ENCODE measurements around the gene PSEN2. TPM values are rescaled to one million over a fixed set of nuclear protein-coding genes. Genes with fewer than 3 reads are reported as not detected.

PSEN2 gene
- 12.4 to 14.0 TPM (median 13.4 TPM) in 3 replicates for total RNA-seq

DNA sequence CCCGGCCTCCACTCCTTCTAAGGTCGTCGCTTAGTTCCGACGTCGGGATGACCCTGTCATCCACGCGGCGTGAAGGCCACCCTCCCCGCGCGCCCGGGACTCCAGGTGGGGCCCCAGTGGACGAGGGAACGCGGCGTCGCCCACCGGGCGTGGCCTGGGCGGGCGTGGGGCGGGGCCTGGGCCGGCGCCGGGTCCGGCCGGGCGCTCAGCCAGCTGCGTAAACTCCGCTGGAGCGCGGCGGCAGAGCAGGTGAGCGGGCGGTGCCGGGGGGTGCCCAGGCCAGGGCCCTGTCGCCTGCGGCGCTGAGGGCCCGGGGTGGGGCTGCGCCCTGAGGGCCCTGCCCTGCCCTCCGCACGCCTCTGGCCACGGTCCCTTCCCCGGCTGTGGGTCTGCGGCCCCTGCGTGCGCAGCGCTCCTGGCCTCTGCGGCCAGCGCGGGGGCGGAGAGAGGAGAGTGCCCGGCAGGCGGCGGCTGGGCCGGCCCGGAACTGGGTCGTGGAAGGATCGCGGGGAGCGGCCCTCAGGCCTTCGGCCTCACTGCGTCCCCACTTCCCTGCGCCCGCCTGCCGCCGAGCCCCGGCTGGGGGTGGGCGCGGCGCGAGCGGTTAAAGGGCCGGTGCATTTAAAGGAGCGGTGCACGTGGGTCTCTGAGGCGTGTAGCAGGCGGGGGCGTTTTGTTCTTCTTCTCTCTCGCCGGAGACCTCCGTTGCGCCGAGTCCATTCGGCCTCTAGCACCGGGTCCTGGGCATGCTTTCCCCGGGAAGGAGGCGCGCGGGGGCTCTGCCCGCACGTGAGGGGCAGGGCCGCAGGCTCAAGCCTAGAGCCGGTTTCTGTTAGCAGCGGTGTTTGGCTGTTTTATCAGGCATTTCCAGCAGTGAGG, at the start of gene PSEN2:
Gene PSEN2 (plus strand): TSS at position 216 of the 879 bp plus-strand sequence. CDS start 11,292 bp downstream, outside the sequence.
- peaks cover 8% of the 10 kb centered on the region for H3K9me3 Mint-ChIP-seq
- TF ChIP-seq, protein P1, sequence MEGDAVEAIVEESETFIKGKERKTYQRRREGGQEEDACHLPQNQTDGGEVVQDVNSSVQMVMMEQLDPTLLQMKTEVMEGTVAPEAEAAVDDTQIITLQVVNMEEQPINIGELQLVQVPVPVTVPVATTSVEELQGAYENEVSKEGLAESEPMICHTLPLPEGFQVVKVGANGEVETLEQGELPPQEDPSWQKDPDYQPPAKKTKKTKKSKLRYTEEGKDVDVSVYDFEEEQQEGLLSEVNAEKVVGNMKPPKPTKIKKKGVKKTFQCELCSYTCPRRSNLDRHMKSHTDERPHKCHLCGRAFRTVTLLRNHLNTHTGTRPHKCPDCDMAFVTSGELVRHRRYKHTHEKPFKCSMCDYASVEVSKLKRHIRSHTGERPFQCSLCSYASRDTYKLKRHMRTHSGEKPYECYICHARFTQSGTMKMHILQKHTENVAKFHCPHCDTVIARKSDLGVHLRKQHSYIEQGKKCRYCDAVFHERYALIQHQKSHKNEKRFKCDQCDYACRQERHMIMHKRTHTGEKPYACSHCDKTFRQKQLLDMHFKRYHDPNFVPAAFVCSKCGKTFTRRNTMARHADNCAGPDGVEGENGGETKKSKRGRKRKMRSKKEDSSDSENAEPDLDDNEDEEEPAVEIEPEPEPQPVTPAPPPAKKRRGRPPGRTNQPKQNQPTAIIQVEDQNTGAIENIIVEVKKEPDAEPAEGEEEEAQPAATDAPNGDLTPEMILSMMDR (IDR thresholded peaks at IDR 0.05; ENCODE audit: unreplicated experiment), result no peak
- no peaks in the 10 kb centered on the region for H3K36me3 Mint-ChIP-seq
- H3K27ac Mint-ChIP-seq, result no peak within 1 kb of the TSS
- H3K4me3 Mint-ChIP-seq, result peak within 1 kb of the TSS; percentile 79
- H3K4me1 Mint-ChIP-seq, result peaks cover 14% of the 10 kb centered on the region
- peaks cover 19% of the 10 kb centered on the region for H3K27me3 Mint-ChIP-seq (ENCODE audit: low read depth)
- peak; percentile 48 to 69 for DNase-seq (ENCODE audit: low spot score in 2 of 2, unreplicated experiment in 2 of 2)

DNA sequence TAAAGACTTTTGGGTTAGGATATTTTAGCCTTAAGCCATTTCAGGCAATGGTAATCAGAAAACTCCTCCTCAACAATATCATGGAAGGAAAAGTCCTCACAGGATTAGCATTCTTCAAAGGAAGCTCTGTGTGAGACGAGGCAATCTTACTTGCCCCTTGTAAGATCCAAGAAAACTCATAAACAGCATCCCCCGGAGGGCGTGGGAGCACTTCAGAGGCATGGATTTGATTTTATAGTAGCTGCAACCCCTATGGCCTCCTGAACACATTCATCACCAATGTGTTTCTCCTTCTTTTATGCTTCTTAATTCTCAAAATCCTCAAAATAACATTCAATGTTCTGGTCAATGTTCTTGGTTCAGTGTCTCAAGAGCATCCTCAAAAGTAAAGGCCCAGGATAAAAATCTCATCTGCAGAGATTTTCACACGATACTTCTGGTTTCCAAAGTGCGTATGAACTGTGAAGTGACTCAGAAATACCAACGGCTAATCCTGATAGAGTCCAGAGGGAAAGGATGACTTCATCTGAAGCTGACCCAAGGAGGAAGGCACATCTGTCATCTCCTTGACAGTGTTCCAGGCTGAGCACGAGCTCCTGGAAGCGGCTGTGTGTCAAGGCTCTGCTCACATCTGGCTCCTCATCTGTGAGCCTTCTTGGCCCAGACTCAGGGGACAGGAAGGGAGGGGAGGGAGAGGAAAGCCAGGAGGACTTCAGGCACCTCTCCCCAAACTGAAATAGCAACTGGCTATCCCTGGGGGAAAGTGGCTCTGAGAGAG, 49.3 kb upstream of the PSEN2 start:
- H3K4me1 Mint-ChIP-seq, result peaks cover 33% of the 10 kb centered on the region
- peak in 1 of 2 experiments; percentile 46 for DNase-seq (ENCODE audit: low spot score in 2 of 2, unreplicated experiment in 2 of 2)

DNA sequence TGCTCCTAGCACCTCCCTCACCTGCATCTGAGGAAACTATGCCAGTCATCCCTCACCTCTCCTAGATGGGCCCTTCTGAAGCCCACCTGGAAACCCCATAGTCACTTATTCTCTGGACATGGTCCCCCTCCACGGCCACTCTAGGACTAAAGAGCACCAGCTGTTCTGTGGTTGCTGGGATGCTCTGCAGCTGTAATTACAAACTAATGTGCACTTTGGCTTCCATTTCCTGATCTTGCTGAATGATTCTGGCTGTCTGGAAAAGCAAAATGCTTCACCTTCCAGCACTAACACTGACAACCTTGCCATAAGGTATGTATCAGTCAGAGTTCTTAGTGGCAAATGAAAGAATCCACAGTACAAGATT, 48.7 kb upstream of the PSEN2 start:
- H3K36me3 Mint-ChIP-seq, result no peaks in the 10 kb centered on the region
- TF ChIP-seq, protein P1 (IDR thresholded peaks at IDR 0.05; ENCODE audit: unreplicated experiment), result no peak
- DNase-seq (ENCODE audit: low spot score in 2 of 2, unreplicated experiment in 2 of 2), result no peak
- H3K4me3 Mint-ChIP-seq, result no peak overlapping the region
- peaks cover 4% of the 10 kb centered on the region for H3K9me3 Mint-ChIP-seq
- peak overlapping the region; percentile 44 for H3K27ac Mint-ChIP-seq
- H3K4me1 Mint-ChIP-seq, result peaks cover 27% of the 10 kb centered on the region
- H3K27me3 Mint-ChIP-seq (ENCODE audit: low read depth), result no peaks in the 10 kb centered on the region

More for the DNA sequence above, 49.3 kb upstream of the PSEN2 start:
- TF ChIP-seq, protein P1 (IDR thresholded peaks at IDR 0.05; ENCODE audit: unreplicated experiment), result no peak
- Mint-ChIP-seq H3K4me3 (no peak overlapping the region), H3K27me3 (ENCODE audit: low read depth) (no peaks in the 10 kb centered on the region), H3K27ac (peak overlapping the region; percentile 71), H3K36me3 (no peaks in the 10 kb centered on the region), H3K9me3 (peaks cover 4% of the 10 kb centered on the region)

DNA sequence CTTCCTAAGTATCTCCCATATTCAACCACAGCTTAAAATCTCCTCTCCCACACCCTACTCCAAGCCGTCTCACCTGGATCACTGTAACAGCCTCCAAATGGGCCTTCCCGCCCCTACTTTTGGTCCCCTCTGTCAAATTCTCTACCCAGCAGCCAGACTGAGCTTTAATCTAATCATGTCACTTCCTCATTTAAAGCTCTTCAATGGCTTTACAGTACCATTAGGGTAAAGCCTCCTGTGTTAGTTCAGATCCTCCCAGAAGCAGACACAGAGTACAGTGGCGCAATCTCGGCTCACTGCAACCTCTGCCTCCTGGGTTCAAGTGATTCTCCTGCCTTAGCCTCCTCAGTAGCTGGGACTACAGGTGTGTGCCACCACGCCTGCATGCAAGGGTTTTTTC, 46.8 kb upstream of the PSEN2 start:
- Mint-ChIP-seq H3K4me1 (peaks cover 35% of the 10 kb centered on the region), H3K36me3 (no peaks in the 10 kb centered on the region), H3K27me3 (ENCODE audit: low read depth) (no peaks in the 10 kb centered on the region), H3K4me3 (no peak overlapping the region), H3K27ac (no peak overlapping the region), H3K9me3 (no peaks in the 10 kb centered on the region)
- TF ChIP-seq, protein P1 (IDR thresholded peaks at IDR 0.05; ENCODE audit: unreplicated experiment), result no peak
- no peak for DNase-seq (ENCODE audit: low spot score in 2 of 2, unreplicated experiment in 2 of 2)

DNA sequence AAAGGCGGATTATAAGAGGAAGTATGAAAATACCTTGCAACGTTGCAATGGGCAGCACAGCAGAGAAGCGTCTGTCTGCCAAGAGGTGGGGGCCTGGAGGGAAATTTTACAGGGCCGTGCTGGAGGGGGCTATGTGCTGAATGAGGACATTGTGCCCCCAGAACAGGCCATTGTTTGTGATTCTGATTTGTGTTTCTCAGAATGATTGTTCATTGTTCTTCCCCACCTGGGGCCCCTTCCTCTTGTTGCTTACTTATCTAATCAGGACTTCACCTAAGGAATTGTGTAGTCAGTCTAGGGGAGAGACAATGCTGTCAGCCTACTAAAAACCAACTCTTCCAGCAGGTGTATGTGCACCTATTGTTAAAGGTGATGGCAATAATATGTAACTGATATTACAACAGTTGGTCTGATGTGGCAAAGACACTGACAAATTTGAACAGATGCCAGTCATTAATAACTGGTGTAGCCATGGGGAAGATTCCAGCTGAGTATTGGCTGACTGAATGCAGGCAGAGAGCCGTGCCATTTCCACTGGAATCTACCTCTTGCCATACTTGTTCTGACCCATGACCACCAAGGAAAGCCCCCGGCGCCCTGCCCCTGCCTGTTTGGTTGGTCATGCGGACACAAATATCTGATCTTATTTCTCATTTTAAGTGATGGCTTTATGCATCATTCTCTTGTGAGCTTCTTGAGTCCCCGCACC, 45.2 kb upstream of the PSEN2 start:
- H3K27me3 Mint-ChIP-seq (ENCODE audit: low read depth), result no peaks in the 10 kb centered on the region
- no peak for DNase-seq (ENCODE audit: low spot score in 2 of 2, unreplicated experiment in 2 of 2)
- no peaks in the 10 kb centered on the region for H3K36me3 Mint-ChIP-seq
- no peak overlapping the region for H3K27ac Mint-ChIP-seq
- no peak overlapping the region for H3K4me3 Mint-ChIP-seq
- peaks cover 31% of the 10 kb centered on the region for H3K4me1 Mint-ChIP-seq
- H3K9me3 Mint-ChIP-seq, result no peaks in the 10 kb centered on the region
- TF ChIP-seq, protein P1 (IDR thresholded peaks at IDR 0.05; ENCODE audit: unreplicated experiment), result no peak

Measured in mesothelial cell of epicardium (in vitro differentiated cells).